HFFc6 (cell line): ENCODE results near the gene RAB29. TPM values are rescaled to one million over a fixed set of nuclear protein-coding genes. Genes with fewer than 3 reads are reported as not detected.

ENCODE experiments used
- DNase-seq: peaks from one replicate; pipeline ENCODE4 v3.0.0-alpha.2; 2018
- H3K27ac Mint-ChIP-seq: 2 replicates; pipeline ENCODE4 v1.8.0; 2020; ENCODE audit warnings: mild to moderate bottlenecking, mixed read lengths
- H3K27me3 Mint-ChIP-seq: 2 replicates; pipeline ENCODE4 v1.8.0; 2021; ENCODE audit warnings: mild to moderate bottlenecking, moderate library complexity, mixed read lengths; ENCODE audit not compliant: insufficient read depth
- H3K36me3 Mint-ChIP-seq: 2 replicates; pipeline ENCODE4 v1.8.0; 2021; ENCODE audit warnings: low read depth, mixed read lengths
- H3K4me1 Mint-ChIP-seq: 2 replicates; pipeline ENCODE4 v1.8.0; 2020; ENCODE audit warnings: low read depth, mixed read lengths
- H3K4me3 Mint-ChIP-seq: 2 replicates; pipeline ENCODE4 v1.8.0; 2020; ENCODE audit warnings: mild to moderate bottlenecking, moderate library complexity, mixed read lengths
- H3K9me3 Mint-ChIP-seq: 2 replicates; pipeline ENCODE4 v1.8.0; 2020; ENCODE audit warnings: mild to moderate bottlenecking, mixed read lengths
- total RNA-seq, 6 experiments: library from RNA; stranded (reverse); fragmentation: NEBNext Ultra II Directional; extraction: Animal tissue kit (Norgen Biotek cat#: 25700); gene quantifications; 2 replicates in 1 of 6; 3 replicates in 5 of 6; pipeline ENCODE4 v1.2.3, GENCODE V29; 2021
- TF ChIP-seq, protein P1 (sequence below): fragments of 200-600 bp; sonication (generic); IDR thresholded peaks from 2 replicates; pipeline ENCODE4 v1.5.0; 2021; ENCODE audit warnings: antibody characterized with exemption, mild to moderate bottlenecking

The RAB29 gene
- total RNA-seq, 6 experiments from 2014 or later, result 10.6 to 13.0 (median 11.5) TPM

DNA sequence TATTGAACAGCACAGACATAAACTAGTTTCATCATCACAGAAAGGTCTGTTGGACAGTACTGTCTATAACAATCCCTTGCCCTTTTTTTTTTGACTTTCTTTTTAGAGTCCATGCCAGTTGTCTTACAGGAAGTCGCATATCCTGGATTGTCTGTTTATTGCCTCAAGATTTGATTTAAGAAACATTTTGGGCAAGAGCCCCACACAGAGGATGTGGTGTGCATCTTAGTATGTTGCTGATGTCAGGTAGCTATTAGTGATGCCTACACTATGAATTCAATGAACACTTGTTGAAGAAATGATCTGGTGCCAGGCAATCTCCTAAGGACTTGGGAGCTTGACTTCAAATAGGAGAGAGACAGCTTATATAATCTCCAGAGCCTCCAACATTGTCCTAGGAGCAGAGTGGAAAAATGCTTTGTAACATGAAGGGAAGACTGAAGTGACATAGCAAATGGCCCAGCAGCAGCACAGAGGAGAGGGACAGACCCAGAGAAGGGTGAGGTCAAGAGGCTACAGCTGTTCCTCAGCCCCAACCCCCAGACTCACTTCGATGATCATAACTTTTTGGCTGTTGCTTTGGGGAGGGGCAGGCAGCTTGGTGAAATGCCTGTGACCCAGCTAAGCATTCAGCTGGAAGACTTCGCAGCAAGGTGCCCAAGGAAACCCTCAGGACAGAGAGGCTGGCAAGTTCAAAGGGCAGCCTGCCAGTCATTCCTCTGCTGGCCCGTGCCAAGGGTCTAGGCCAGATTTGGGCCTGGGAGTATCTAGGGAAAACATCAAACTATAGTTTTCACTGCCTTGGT lies 7.5 kb upstream of the RAB29 start:
- H3K4me3 Mint-ChIP-seq, result no peak overlapping the region
- no peak overlapping the region for H3K27ac Mint-ChIP-seq
- no peaks in the 10 kb centered on the region for H3K36me3 Mint-ChIP-seq
- no peaks in the 10 kb centered on the region for H3K9me3 Mint-ChIP-seq
- H3K27me3 Mint-ChIP-seq, result peaks cover 4% of the 10 kb centered on the region; the same call in 1 of the 2 replicates
- H3K4me1 Mint-ChIP-seq, result no peaks in the 10 kb centered on the region
- TF ChIP-seq, protein P1, sequence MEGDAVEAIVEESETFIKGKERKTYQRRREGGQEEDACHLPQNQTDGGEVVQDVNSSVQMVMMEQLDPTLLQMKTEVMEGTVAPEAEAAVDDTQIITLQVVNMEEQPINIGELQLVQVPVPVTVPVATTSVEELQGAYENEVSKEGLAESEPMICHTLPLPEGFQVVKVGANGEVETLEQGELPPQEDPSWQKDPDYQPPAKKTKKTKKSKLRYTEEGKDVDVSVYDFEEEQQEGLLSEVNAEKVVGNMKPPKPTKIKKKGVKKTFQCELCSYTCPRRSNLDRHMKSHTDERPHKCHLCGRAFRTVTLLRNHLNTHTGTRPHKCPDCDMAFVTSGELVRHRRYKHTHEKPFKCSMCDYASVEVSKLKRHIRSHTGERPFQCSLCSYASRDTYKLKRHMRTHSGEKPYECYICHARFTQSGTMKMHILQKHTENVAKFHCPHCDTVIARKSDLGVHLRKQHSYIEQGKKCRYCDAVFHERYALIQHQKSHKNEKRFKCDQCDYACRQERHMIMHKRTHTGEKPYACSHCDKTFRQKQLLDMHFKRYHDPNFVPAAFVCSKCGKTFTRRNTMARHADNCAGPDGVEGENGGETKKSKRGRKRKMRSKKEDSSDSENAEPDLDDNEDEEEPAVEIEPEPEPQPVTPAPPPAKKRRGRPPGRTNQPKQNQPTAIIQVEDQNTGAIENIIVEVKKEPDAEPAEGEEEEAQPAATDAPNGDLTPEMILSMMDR, result no peak
- DNase-seq, result no peak

DNA sequence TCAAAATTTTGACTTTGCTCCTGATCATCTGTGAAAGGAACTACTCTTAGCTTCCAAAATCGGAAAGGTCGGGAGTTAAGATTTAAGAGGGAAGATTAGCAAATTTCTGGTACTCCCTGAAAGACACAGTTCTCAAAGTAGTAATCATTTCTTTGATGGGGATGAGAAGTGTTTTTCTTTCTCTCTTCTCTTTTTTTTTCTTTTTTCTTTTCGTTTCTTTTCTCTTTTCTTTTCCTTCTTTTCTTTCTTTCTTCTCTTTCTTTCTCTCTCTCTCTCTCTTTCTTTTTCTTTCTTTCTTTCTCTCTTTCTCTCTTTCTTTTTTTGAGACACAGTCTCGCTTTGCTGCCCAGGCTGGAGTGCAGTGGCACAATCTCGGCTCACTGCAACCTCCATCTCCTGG lies 5.1 kb upstream of the RAB29 start:
- TF ChIP-seq, protein P1, result no peak
- peaks cover 7% of the 10 kb centered on the region for H3K4me1 Mint-ChIP-seq
- H3K36me3 Mint-ChIP-seq, result no peaks in the 10 kb centered on the region
- H3K27me3 Mint-ChIP-seq, result peaks cover 4% of the 10 kb centered on the region; the same call in 1 of the 2 replicates
- no peaks in the 10 kb centered on the region; the same call in 1 of the 2 replicates for H3K9me3 Mint-ChIP-seq
- H3K27ac Mint-ChIP-seq, result no peak overlapping the region
- DNase-seq, result no peak
- H3K4me3 Mint-ChIP-seq, result no peak overlapping the region

DNA sequence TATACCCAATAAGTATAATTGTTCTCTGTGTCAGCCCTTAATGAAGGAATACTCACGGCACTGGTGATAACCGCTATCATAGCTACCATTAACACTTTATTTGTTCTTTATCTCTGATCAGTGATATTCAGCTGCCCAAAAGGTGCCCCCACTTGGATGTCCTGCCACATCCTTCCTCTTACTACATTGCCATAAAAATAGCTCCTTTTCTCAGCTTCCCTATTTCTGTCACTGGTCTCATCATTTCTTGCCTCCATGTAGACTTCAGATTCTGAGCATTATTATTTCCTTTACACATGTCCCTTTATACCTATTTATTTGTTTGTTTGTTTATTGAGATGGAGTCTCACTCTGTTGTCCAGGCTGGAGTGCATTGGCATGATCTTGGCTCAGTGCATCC lies 2.7 kb upstream of the RAB29 start:
- Mint-ChIP-seq H3K4me1 (peaks cover 21% of the 10 kb centered on the region), H3K36me3 (no peaks in the 10 kb centered on the region), H3K9me3 (no peaks in the 10 kb centered on the region; the same call in 1 of the 2 replicates), H3K27ac (no peak overlapping the region), H3K4me3 (no peak overlapping the region), H3K27me3 (peaks cover 4% of the 10 kb centered on the region; the same call in 1 of the 2 replicates)
- TF ChIP-seq, protein P1, result no peak
- DNase-seq, result no peak

DNA sequence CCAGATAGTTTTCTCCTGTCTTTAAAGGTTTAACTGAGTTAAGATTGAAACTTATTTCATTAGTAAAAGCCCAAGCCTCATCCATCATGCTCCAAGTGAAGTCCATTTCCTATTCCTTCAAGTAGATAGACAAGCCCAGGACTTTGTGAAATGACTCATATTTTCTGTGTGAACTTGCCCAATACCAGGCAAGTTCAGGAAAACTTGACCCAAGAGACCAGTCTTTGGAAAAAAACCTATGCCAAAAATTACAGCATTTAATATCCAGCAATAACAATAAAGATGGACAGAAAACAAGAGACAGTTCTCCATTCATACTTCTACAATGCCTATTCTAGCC lies 405 bp upstream of the RAB29 start:
- H3K27me3 Mint-ChIP-seq, result peaks cover 4% of the 10 kb centered on the region; the same call in 1 of the 2 replicates
- peak overlapping the region; percentile 94 for H3K4me3 Mint-ChIP-seq
- DNase-seq, result peak; percentile 22
- peak overlapping the region; percentile 79 for H3K27ac Mint-ChIP-seq
- TF ChIP-seq, protein P1, result no peak
- no peaks in the 10 kb centered on the region; the same call in 1 of the 2 replicates for H3K9me3 Mint-ChIP-seq
- peaks cover 34% of the 10 kb centered on the region for H3K4me1 Mint-ChIP-seq
- peaks cover under 1% of the 10 kb centered on the region; the same call in 1 of the 2 replicates for H3K36me3 Mint-ChIP-seq

DNA sequence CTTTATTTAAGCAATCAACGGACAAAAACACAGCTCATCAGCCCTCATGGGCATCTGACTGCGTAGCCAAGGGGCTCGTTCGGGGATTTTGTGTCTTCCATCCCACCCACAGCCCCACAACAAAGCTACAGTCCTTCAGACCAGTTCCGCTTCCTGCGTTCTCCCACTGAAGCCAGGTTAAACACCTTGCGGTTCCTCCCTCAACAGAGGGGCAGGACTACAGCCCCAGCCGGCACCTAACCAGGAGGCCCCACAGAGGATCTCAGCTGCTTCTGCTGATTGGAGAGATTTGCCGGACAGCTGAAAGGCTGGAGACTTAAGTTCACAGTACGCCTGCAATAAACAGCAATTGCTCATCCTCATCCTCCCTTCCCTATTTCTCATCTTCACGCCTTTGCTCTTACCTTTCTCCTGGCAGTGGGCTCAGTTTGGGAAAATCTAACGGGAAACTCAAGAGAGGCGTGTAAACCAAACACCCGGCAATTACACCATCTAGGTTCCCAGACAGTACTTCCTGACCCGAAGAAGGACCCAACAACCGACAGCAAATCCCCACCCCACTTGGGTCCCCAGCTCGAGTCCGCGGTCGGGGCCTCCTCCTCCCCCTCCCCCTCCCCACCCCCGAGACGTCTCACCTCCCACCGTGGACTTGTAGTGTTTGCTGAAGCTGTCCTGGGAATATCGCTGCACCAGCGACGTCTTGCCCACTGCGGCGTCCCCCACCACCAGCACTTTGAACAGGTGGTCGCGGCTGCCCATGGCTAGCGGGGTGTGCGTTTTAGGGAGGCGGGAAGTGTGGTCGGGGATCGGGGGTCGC lies 876 bp downstream of the RAB29 start:
- no peak for DNase-seq
- H3K9me3 Mint-ChIP-seq, result no peaks in the 10 kb centered on the region; the same call in 1 of the 2 replicates
- peak overlapping the region; percentile 94 for H3K4me3 Mint-ChIP-seq
- peaks cover 3% of the 10 kb centered on the region; the same call in 1 of the 2 replicates for H3K36me3 Mint-ChIP-seq
- H3K4me1 Mint-ChIP-seq, result peaks cover 47% of the 10 kb centered on the region
- H3K27ac Mint-ChIP-seq, result peak overlapping the region; percentile 19; the same call in 1 of the 2 replicates
- peaks cover 4% of the 10 kb centered on the region; the same call in 1 of the 2 replicates for H3K27me3 Mint-ChIP-seq
- TF ChIP-seq, protein P1, result no peak
